Mucosa of descending colon (tissue), 3 donors: ENCODE data around the gene PEX11G. TPM values are rescaled to one million over a fixed set of nuclear protein-coding genes. Genes with fewer than 3 reads are reported as not detected.

ENCODE experiments used
- ATAC-seq: fragments of 200-7000 bp; cut with Tn5 transposase; one replicate; pipeline ENCODE4 v1.9.1; 2020; ENCODE audit warnings: mild to moderate bottlenecking, moderate library complexity
- DNase-seq, 3 donors: peaks; one replicate each; pipeline ENCODE4 v3.0.0-alpha.2; 2020
- H3K36me3 ChIP-seq: fragments of 200-600 bp; one replicate; pipeline ENCODE4 v1.8.0; 2021; ENCODE audit warnings: low read depth, mild to moderate bottlenecking
- H3K4me1 ChIP-seq: fragments of 200-600 bp; one replicate; pipeline ENCODE4 v1.8.0; 2021; ENCODE audit warnings: low read depth, mild to moderate bottlenecking
- H3K4me3 ChIP-seq: fragments of 200-600 bp; one replicate; pipeline ENCODE4 v1.8.0; 2021; ENCODE audit warnings: mild to moderate bottlenecking
- H3K9me3 ChIP-seq: fragments of 200-600 bp; one replicate; pipeline ENCODE4 v1.8.0; 2021; ENCODE audit warnings: mild to moderate bottlenecking
- intact Hi-C, 2 donors: fragments of 100-400 bp; cut with DNase I in 1 of 2; cut with micrococcal nuclease in 1 of 2; formaldehyde crosslinking; loops; one replicate each; pipeline versions ENCODE4 v1.11.0 to v1.11.1; 2022; cut with DNase I, micrococcal nuclease
- total RNA-seq, 3 donors: library from RNA; stranded (reverse); fragmentation: NEBNext Ultra II Directional in 2 of 3; extraction: Animal tissue kit (Norgen Biotek cat#: 25700) in 2 of 3; gene quantifications; one replicate each; pipeline versions ENCODE4 v1.2.1 to v1.2.4, GENCODE V29; 2021 to 2023
- TF ChIP-seq, protein P1 (sequence below): fragments of 200-600 bp; IDR thresholded peaks from one replicate; pipeline ENCODE4 v1.8.0; 2022; ENCODE audit warnings: antibody characterized with exemption, mild to moderate bottlenecking
- donor health status: DM: no; HTN: no; CAD: no; lungs with moderate emphysema.
- donor health status: DM: no; HTN: no; CAD: no.
- donor health status: DM: no; HTN: yes; CAD: no.

The PEX11G gene
- total RNA-seq, 3 donors from 2014 or later = 4.0 to 9.5 (median 8.1) TPM

DNA sequence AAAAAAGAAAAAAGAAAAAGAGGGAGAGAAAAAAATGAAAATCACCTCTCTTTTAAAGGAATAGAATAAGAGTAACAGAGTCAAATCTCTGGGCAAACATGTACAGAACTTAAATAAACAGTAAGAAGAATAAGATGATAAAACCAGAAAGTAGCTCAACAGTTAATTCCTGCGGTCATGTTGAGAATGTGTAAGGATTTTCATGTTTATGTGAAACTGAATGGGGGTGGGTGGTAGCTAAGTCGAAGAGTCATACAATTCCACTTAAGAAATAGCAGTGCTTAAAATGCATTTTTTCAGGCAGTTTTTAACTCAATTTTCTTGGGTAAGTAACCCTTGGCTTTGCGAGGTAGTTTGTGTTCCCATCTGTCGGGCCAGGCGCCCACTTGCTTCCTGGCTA, 60.9 kb downstream of the PEX11G start:
- DNase-seq (no peak), ATAC-seq (no peak)
- Histone ChIP-seq H3K9me3 (no peaks in the 10 kb centered on the region), H3K36me3 (no peaks in the 10 kb centered on the region), H3K4me1 (peaks cover 10% of the 10 kb centered on the region), H3K4me3 (no peak overlapping the region)
- intact Hi-C loops = no loop called here
- TF ChIP-seq, protein P1, sequence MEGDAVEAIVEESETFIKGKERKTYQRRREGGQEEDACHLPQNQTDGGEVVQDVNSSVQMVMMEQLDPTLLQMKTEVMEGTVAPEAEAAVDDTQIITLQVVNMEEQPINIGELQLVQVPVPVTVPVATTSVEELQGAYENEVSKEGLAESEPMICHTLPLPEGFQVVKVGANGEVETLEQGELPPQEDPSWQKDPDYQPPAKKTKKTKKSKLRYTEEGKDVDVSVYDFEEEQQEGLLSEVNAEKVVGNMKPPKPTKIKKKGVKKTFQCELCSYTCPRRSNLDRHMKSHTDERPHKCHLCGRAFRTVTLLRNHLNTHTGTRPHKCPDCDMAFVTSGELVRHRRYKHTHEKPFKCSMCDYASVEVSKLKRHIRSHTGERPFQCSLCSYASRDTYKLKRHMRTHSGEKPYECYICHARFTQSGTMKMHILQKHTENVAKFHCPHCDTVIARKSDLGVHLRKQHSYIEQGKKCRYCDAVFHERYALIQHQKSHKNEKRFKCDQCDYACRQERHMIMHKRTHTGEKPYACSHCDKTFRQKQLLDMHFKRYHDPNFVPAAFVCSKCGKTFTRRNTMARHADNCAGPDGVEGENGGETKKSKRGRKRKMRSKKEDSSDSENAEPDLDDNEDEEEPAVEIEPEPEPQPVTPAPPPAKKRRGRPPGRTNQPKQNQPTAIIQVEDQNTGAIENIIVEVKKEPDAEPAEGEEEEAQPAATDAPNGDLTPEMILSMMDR = no peak

DNA sequence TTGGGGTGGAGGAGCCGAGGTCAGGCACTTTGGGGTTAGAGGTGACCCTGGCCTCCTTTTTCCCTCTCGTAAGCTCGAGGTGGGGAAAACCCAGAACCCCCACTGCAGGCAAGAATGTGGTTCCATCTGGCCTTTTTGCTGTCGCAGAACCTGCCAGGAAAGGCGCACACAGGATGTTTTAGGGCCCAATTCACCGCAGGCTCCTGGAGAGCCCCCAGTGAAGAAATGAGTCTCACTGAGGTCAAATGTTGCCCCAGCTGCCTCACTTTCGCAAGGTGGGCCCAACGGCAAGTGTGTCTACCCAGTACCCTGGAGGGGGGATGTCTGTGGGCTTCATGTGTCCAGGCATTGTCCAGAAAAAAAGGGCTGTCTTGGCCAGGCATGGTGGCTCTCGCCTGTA, 61.8 kb downstream of the PEX11G start:
- Histone ChIP-seq H3K4me1 (peaks cover 10% of the 10 kb centered on the region), H3K36me3 (no peaks in the 10 kb centered on the region), H3K9me3 (no peaks in the 10 kb centered on the region), H3K4me3 (no peak overlapping the region)
- intact Hi-C loops = no loop called here
- no peak for DNase-seq
- ATAC-seq = no peak
- TF ChIP-seq, protein P1 = no peak

Other genes starting within 250 kb of the PEX11G start
- gene INSR, start 194.6 kb downstream of the PEX11G start, total RNA-seq = 100 to 1,000 TPM in 1 of 3 donors, 10 to 100 TPM in 2; 74.9 to 109 (median 91.2) TPM
- 10 to 100 TPM; 67.8 to 86.8 (median 81.2) TPM for gene ARHGEF18, start 140.1 kb downstream of the PEX11G start, total RNA-seq
- gene ZNF358, start 27.1 kb upstream of the PEX11G start, total RNA-seq = 10 to 100 TPM; 31.7 to 88.8 (median 42.1) TPM
- gene MCOLN1, start 33.6 kb upstream of the PEX11G start, total RNA-seq = 10 to 100 TPM; 29.5 to 40.1 (median 31.7) TPM
- 100 to 1,000 TPM in 2 of 3 donors, 10 to 100 TPM in 1; 85.7 to 136 (median 121) TPM for gene PNPLA6, start 46.7 kb upstream of the PEX11G start, total RNA-seq
- gene CAMSAP3, start 106.8 kb upstream of the PEX11G start, total RNA-seq = 10 to 100 TPM; 25.3 to 60.5 (median 41.2) TPM
- gene XAB2, start 140.5 kb upstream of the PEX11G start, total RNA-seq = 10 to 100 TPM; 28.7 to 39.2 (median 30.7) TPM
- gene PET100, start 140.8 kb upstream of the PEX11G start, total RNA-seq = 100 to 1,000 TPM in 2 of 3 donors, 10 to 100 TPM in 1; 91.1 to 153 (median 110) TPM
- gene PCP2, start 144.7 kb upstream of the PEX11G start, total RNA-seq = 1 to 10 TPM in 1 of 3 donors, not detected in 2; 1.1 TPM
- gene STXBP2, start 148.1 kb upstream of the PEX11G start, total RNA-seq = 100 to 1,000 TPM; 114 to 209 (median 183) TPM
- gene RETN, start 180.0 kb upstream of the PEX11G start, total RNA-seq = not detected
- under 1 TPM in 2 of 3 donors, not detected in 1; 0.36 to 0.38 TPM for gene MCEMP1, start 188.1 kb upstream of the PEX11G start, total RNA-seq
- 10 to 100 TPM; 72.5 to 97.0 (median 91.1) TPM for gene TRAPPC5, start 191.8 kb upstream of the PEX11G start, total RNA-seq
- gene FCER2, start 213.1 kb upstream of the PEX11G start, total RNA-seq = under 1 TPM; 0.26 to 0.44 (median 0.29) TPM
- 1 to 10 TPM in 2 of 3 donors, not detected in 1; 1.3 to 2.5 TPM for gene CLEC4G, start 243.1 kb upstream of the PEX11G start, total RNA-seq